Measurements from ENCODE around the gene RNF38. TPM values are rescaled to one million over a fixed set of nuclear protein-coding genes. Genes with fewer than 3 reads are reported as not detected.

The RNF38 gene
- polyA plus RNA-seq, 1 of the 3 experiments (the other 2 are of a cell fraction) = 9.5 TPM

DNA sequence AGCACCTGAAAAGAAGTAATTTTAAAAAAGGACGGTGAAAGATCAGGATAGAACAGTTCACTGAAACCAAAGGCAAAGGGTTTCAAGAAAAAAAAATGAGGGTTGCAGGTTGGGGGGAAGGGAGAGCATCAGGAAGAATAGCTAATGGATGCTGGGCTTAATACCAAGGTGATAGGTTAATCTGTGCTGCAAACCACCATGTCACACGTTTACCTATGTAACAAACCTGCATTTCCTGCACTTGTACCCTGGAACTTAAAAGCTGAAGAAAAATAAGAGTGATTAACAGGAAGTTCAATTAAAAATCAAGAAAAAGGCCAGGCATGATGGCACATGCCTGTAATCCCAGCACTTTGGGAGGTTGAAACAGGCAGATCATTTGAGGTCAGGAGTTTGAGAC, 44.1 kb upstream of the RNF38 start:
- peaks cover 58% of the 10 kb centered on the region for H3K79me2 ChIP-seq (ENCODE audit: insufficient read depth)
- TF ChIP-seq, protein P1, sequence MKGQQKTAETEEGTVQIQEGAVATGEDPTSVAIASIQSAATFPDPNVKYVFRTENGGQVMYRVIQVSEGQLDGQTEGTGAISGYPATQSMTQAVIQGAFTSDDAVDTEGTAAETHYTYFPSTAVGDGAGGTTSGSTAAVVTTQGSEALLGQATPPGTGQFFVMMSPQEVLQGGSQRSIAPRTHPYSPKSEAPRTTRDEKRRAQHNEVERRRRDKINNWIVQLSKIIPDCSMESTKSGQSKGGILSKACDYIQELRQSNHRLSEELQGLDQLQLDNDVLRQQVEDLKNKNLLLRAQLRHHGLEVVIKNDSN (IDR thresholded peaks at IDR 0.05; ENCODE audit: borderline replicate concordance, low read depth) = no peak
- TF ChIP-seq EZH2phosphoT487 (IDR thresholded peaks at IDR 0.05; ENCODE audit: borderline replicate concordance, low read depth) = no peak
- H3K9me3 ChIP-seq = no peaks in the 10 kb centered on the region
- H3K4me2 ChIP-seq = no peak overlapping the region
- H3K36me3 ChIP-seq (replicated peaks in 1 of 2; ENCODE audit: control insufficient read depth in 1 of 2, insufficient read depth in 2 of 2, low read length in 1 of 2) = peaks cover 0 to 9% of the 10 kb centered on the region in 2 experiments
- no peak overlapping the region for H2AFZ ChIP-seq (ENCODE audit: low read depth)
- no peak for DNase-seq
- POLR2A ChIA-PET = no interaction called here
- H3K9me2 ChIP-seq = no peaks in the 10 kb centered on the region
- no peak overlapping the region for H3K27ac ChIP-seq (ENCODE audit: low read depth in 2 of 2, low read length in 1 of 2)
- no peaks in the 10 kb centered on the region for H3K27me3 ChIP-seq (ENCODE audit: insufficient read depth)
- H3K9ac ChIP-seq = no peak overlapping the region
- CTCF ChIA-PET = interaction anchor here (0.9 to 1.4 kb wide), 2 partner anchors 9 to 37 kb away, joined by 3 to 7 read pairs; no protein-coding TSS in a partner anchor
- peaks cover 3% of the 10 kb centered on the region for H3F3A ChIP-seq (replicated peaks; ENCODE audit: insufficient read depth)
- peaks cover 18% of the 10 kb centered on the region for H4K20me1 ChIP-seq (ENCODE audit: insufficient read depth)
- H3K4me1 ChIP-seq (ENCODE audit: control insufficient read depth in 1 of 2, insufficient read depth in 2 of 2, low read depth in 1 of 2, low read length in 1 of 2) = peaks cover 0 to 6% of the 10 kb centered on the region in 2 experiments; a peak in 1 of 4 replicates
- H3K4me3 ChIP-seq (ENCODE audit: low read depth in 2 of 2, low read length in 1 of 2) = no peak overlapping the region
- WGBS (ENCODE audit: low lambda C conversion rate) = 98% methylated on average over 2 of the region's 2 CpGs

DNA sequence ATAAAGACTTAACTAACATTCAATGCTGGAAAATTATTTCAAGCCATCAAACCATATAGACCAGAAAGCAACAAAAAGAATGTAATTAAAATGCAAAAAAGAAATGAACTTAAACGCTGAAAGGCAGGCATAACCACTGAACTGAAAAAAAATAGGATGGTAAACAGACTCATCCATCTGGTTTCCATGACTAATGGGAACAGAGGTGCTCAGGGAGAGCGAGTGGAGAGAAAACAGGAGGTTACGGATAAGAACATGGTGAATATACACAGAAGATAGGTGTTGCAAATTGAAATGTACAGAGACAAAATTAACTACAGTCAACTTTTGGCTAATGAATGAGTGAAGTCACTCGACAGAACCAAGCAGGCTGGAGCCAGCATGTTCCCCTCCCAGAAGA, 43.5 kb upstream of the RNF38 start:
- H3K4me3 ChIP-seq (ENCODE audit: low read depth in 2 of 2, low read length in 1 of 2) = no peak overlapping the region
- no peak overlapping the region for H3K27ac ChIP-seq (ENCODE audit: low read depth in 2 of 2, low read length in 1 of 2)
- H3K36me3 ChIP-seq (replicated peaks in 1 of 2; ENCODE audit: control insufficient read depth in 1 of 2, insufficient read depth in 2 of 2, low read length in 1 of 2) = peaks cover 0 to 9% of the 10 kb centered on the region in 2 experiments
- no peaks in the 10 kb centered on the region for H3K27me3 ChIP-seq (ENCODE audit: insufficient read depth)
- H3K79me2 ChIP-seq (ENCODE audit: insufficient read depth) = peaks cover 61% of the 10 kb centered on the region
- H3K4me1 ChIP-seq (ENCODE audit: control insufficient read depth in 1 of 2, insufficient read depth in 2 of 2, low read depth in 1 of 2, low read length in 1 of 2) = peaks cover 0 to 6% of the 10 kb centered on the region in 2 experiments; a peak in 1 of 4 replicates
- DNase-seq = no peak
- H3K9me3 ChIP-seq = no peaks in the 10 kb centered on the region
- TF ChIP-seq, protein P2, sequence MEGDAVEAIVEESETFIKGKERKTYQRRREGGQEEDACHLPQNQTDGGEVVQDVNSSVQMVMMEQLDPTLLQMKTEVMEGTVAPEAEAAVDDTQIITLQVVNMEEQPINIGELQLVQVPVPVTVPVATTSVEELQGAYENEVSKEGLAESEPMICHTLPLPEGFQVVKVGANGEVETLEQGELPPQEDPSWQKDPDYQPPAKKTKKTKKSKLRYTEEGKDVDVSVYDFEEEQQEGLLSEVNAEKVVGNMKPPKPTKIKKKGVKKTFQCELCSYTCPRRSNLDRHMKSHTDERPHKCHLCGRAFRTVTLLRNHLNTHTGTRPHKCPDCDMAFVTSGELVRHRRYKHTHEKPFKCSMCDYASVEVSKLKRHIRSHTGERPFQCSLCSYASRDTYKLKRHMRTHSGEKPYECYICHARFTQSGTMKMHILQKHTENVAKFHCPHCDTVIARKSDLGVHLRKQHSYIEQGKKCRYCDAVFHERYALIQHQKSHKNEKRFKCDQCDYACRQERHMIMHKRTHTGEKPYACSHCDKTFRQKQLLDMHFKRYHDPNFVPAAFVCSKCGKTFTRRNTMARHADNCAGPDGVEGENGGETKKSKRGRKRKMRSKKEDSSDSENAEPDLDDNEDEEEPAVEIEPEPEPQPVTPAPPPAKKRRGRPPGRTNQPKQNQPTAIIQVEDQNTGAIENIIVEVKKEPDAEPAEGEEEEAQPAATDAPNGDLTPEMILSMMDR (IDR thresholded peaks at IDR 0.05) = no peak
- TF ChIP-seq FOSL2 (IDR thresholded peaks at IDR 0.05; ENCODE audit: borderline replicate concordance, low read depth) (no peak), GATA2 (CRISPR knock-in tag; IDR thresholded peaks at IDR 0.05) (no peak), GABPA (IDR thresholded peaks at IDR 0.05; ENCODE audit: low read depth) (no peak), NRF1 (IDR thresholded peaks at IDR 0.05; ENCODE audit: low read depth, low read length) (no peak), TCF12 (IDR thresholded peaks at IDR 0.05) (no peak), CHD2 (IDR thresholded peaks at IDR 0.05; ENCODE audit: low read length, partially characterized antibody) (no peak), RXRA (IDR thresholded peaks at IDR 0.05; ENCODE audit: borderline replicate concordance, low read depth) (no peak), EP300 (IDR thresholded peaks at IDR 0.05; ENCODE audit: borderline replicate concordance in 1 of 2, low read depth in 1 of 2, low read length in 1 of 2) (no peak), MEF2A (IDR thresholded peaks at IDR 0.05; ENCODE audit: borderline replicate concordance, low read depth) (no peak), ELF1 (IDR thresholded peaks at IDR 0.05) (no peak), TEAD4 (IDR thresholded peaks at IDR 0.05; ENCODE audit: borderline replicate concordance, insufficient read depth) (no peak), TAF1 (IDR thresholded peaks at IDR 0.05; ENCODE audit: borderline replicate concordance, low read depth, low read length) (no peak), MXI1 (IDR thresholded peaks at IDR 0.05; ENCODE audit: low read depth, low read length) (no peak), EZH2phosphoT487 (IDR thresholded peaks at IDR 0.05; ENCODE audit: borderline replicate concordance, low read depth) (no peak), SMC3 (IDR thresholded peaks at IDR 0.05; ENCODE audit: low read depth, low read length) (no peak)
- TF ChIP-seq, protein P3, sequence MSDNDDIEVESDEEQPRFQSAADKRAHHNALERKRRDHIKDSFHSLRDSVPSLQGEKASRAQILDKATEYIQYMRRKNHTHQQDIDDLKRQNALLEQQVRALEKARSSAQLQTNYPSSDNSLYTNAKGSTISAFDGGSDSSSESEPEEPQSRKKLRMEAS (IDR thresholded peaks at IDR 0.05; ENCODE audit: low read depth) = no peak
- TF ChIP-seq, protein P4, sequence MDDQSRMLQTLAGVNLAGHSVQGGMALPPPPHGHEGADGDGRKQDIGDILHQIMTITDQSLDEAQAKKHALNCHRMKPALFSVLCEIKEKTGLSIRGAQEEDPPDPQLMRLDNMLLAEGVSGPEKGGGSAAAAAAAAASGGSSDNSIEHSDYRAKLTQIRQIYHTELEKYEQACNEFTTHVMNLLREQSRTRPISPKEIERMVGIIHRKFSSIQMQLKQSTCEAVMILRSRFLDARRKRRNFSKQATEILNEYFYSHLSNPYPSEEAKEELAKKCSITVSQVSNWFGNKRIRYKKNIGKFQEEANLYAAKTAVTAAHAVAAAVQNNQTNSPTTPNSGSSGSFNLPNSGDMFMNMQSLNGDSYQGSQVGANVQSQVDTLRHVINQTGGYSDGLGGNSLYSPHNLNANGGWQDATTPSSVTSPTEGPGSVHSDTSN (IDR thresholded peaks at IDR 0.05) = no peak
- H2AFZ ChIP-seq (ENCODE audit: low read depth) = no peak overlapping the region
- ChIA-PET POLR2A (no interaction called here), CTCF (interaction anchor here (1.4 to 1.8 kb wide), 2 partner anchors 21 to 36 kb away, joined by 4 to 7 read pairs; no protein-coding TSS in a partner anchor)
- no peak overlapping the region for H3K4me2 ChIP-seq
- H3K9me2 ChIP-seq = no peaks in the 10 kb centered on the region
- peaks cover 3% of the 10 kb centered on the region for H3F3A ChIP-seq (replicated peaks; ENCODE audit: insufficient read depth)
- WGBS (ENCODE audit: low lambda C conversion rate) = 76% methylated on average over 4 of the region's 4 CpGs
- H4K20me1 ChIP-seq (ENCODE audit: insufficient read depth) = peaks cover 14% of the 10 kb centered on the region
- no peak overlapping the region for H3K9ac ChIP-seq
